Urinary bladder (tissue), 4 donors: ENCODE results near the gene STMN1. TPM values are rescaled to one million over a fixed set of nuclear protein-coding genes. Genes with fewer than 3 reads are reported as not detected.

Experiments used
- DNase-seq: peaks from one replicate; pipeline ENCODE4 v3.0.0-alpha.2; 2015; ENCODE audit errors: extremely low spot score
- H3K27ac ChIP-seq: one replicate; pipeline ENCODE4 v1.5.1; 2013; ENCODE audit warnings: low read depth, mild to moderate bottlenecking, moderate library complexity
- H3K36me3 ChIP-seq: one replicate; pipeline ENCODE4 v1.6.1; 2013; ENCODE audit warnings: mild to moderate bottlenecking, moderate library complexity; ENCODE audit not compliant: insufficient read depth
- H3K4me1 ChIP-seq: one replicate; pipeline ENCODE4 v1.6.1; 2013; ENCODE audit warnings: mild to moderate bottlenecking, moderate library complexity; ENCODE audit not compliant: insufficient read depth
- H3K4me3 ChIP-seq: one replicate; pipeline ENCODE4 v1.5.1; 2013; ENCODE audit warnings: low read depth, low read length
- WGBS: extraction: QIAGEN DNeasy Blood & Tissue Kit; methylation state at CpG from one replicate; pipeline ENCODE4 v1.1.7; 2013; 5-methylcytosine and 5-hydroxymethylcytosine counted together
- polyA plus RNA-seq: library from polyadenylated mRNA; stranded (reverse); fragments of 200-250 nt; gene quantifications from one replicate; pipeline ENCODE4 v1.2.3, GENCODE V29; 2013
- total RNA-seq: library from RNA; depleted of rRNA; stranded (reverse); fragments of >200 nt; gene quantifications from one replicate; pipeline ENCODE4 v1.2.3, GENCODE V29; 2014
- donor health status: healthy with polysubstance abuse.
- donor health status: healthy.

Gene STMN1
- total and polyA plus RNA-seq, 2 donors, result 49.4 to 67.9 TPM

GRCh38 chr1:25929016-25929415 is 22.8 kb upstream of the STMN1 start:
- Histone ChIP-seq H3K4me1 (no peaks in the 10 kb centered on the region), H3K27ac (no peak overlapping the region), H3K4me3 (no peak overlapping the region), H3K36me3 (no peaks in the 10 kb centered on the region)
- no peak for DNase-seq
- 87% methylated on average over 7 of the region's 7 CpGs for WGBS

- DNase-seq, result no peak
- WGBS, result 93% methylated on average over 5 of the region's 5 CpGs
- Histone ChIP-seq H3K27ac (no peak overlapping the region), H3K4me1 (no peaks in the 10 kb centered on the region), H3K36me3 (no peaks in the 10 kb centered on the region), H3K4me3 (no peak overlapping the region)
Measured at GRCh38 chr1:25927521-25928265, 21.5 kb upstream of the STMN1 start.

- Histone ChIP-seq H3K27ac (no peak overlapping the region), H3K4me1 (no peaks in the 10 kb centered on the region), H3K4me3 (no peak overlapping the region), H3K36me3 (no peaks in the 10 kb centered on the region)
- DNase-seq, result no peak
- WGBS, result 63% methylated on average over 13 of the region's 13 CpGs
Measured at GRCh38 chr1:25926731-25927496, 20.7 kb upstream of the STMN1 start.

GRCh38 chr1:25924454-25924853 is 18.2 kb upstream of the STMN1 start:
- H3K36me3 ChIP-seq, result no peaks in the 10 kb centered on the region
- no peak for DNase-seq
- WGBS, result 45% methylated on average over 2 of the region's 2 CpGs
- no peak overlapping the region for H3K27ac ChIP-seq
- no peaks in the 10 kb centered on the region for H3K4me1 ChIP-seq
- H3K4me3 ChIP-seq, result no peak overlapping the region

- 4% methylated on average over 32 of the region's 32 CpGs for WGBS
- peak overlapping the region; percentile 30 for H3K27ac ChIP-seq
- peak overlapping the region; percentile 42 for H3K4me3 ChIP-seq
- no peak for DNase-seq
- no peaks in the 10 kb centered on the region for H3K4me1 ChIP-seq
- no peaks in the 10 kb centered on the region for H3K36me3 ChIP-seq
Measured at GRCh38 chr1:25922971-25923552, 16.8 kb upstream of the STMN1 start.

GRCh38 chr1:25922056-25922970 is 16.1 kb upstream of the STMN1 start:
- peak overlapping the region; percentile 30 for H3K27ac ChIP-seq
- H3K4me1 ChIP-seq, result no peaks in the 10 kb centered on the region
- H3K4me3 ChIP-seq, result peak overlapping the region; percentile 42
- WGBS, result 9% methylated on average over 49 of the region's 49 CpGs
- H3K36me3 ChIP-seq, result no peaks in the 10 kb centered on the region
- no peak for DNase-seq

- H3K4me1 ChIP-seq, result no peaks in the 10 kb centered on the region
- 84% methylated on average over 11 of the region's 11 CpGs for WGBS
Measured at GRCh38 chr1:25918615-25919014, 12.4 kb upstream of the STMN1 start.

GRCh38 chr1:25917996-25918395 is 11.8 kb upstream of the STMN1 start:
- no peak overlapping the region for H3K27ac ChIP-seq
- no peaks in the 10 kb centered on the region for H3K36me3 ChIP-seq
- H3K4me3 ChIP-seq, result no peak overlapping the region
- H3K4me1 ChIP-seq, result no peaks in the 10 kb centered on the region
- 40% methylated on average over 5 of the region's 5 CpGs for WGBS
- no peak for DNase-seq

More at GRCh38 chr1:25918615-25919014, 12.4 kb upstream of the STMN1 start:
- no peak for DNase-seq
- no peak overlapping the region for H3K4me3 ChIP-seq
- no peak overlapping the region for H3K27ac ChIP-seq
- no peaks in the 10 kb centered on the region for H3K36me3 ChIP-seq

GRCh38 chr1:25916460-25916859 is 10.2 kb upstream of the STMN1 start:
- WGBS, result 92% methylated on average over 2 of the region's 2 CpGs

GRCh38 chr1:25914074-25914995 is 8.1 kb upstream of the STMN1 start:
- Histone ChIP-seq H3K36me3 (no peaks in the 10 kb centered on the region), H3K27ac (no peak overlapping the region), H3K4me1 (no peaks in the 10 kb centered on the region), H3K4me3 (no peak overlapping the region)
- no peak for DNase-seq
- WGBS, result 90% methylated on average over 3 of the region's 3 CpGs

More at GRCh38 chr1:25916460-25916859, 10.2 kb upstream of the STMN1 start:
- Histone ChIP-seq H3K4me1 (no peaks in the 10 kb centered on the region), H3K36me3 (no peaks in the 10 kb centered on the region), H3K4me3 (no peak overlapping the region), H3K27ac (no peak overlapping the region)
- no peak for DNase-seq

- Histone ChIP-seq H3K4me3 (no peak overlapping the region), H3K36me3 (no peaks in the 10 kb centered on the region), H3K4me1 (no peaks in the 10 kb centered on the region), H3K27ac (no peak overlapping the region)
- no peak for DNase-seq
Measured at GRCh38 chr1:25913206-25913605, 7.0 kb upstream of the STMN1 start.

GRCh38 chr1:25912076-25912831 is 6.0 kb upstream of the STMN1 start:
- WGBS, result 73% methylated on average over 5 of the region's 5 CpGs
- Histone ChIP-seq H3K4me3 (no peak overlapping the region), H3K27ac (no peak overlapping the region), H3K4me1 (no peaks in the 10 kb centered on the region), H3K36me3 (no peaks in the 10 kb centered on the region)
- no peak for DNase-seq
